ENCODE measurements around the gene GPC5.

DNA sequence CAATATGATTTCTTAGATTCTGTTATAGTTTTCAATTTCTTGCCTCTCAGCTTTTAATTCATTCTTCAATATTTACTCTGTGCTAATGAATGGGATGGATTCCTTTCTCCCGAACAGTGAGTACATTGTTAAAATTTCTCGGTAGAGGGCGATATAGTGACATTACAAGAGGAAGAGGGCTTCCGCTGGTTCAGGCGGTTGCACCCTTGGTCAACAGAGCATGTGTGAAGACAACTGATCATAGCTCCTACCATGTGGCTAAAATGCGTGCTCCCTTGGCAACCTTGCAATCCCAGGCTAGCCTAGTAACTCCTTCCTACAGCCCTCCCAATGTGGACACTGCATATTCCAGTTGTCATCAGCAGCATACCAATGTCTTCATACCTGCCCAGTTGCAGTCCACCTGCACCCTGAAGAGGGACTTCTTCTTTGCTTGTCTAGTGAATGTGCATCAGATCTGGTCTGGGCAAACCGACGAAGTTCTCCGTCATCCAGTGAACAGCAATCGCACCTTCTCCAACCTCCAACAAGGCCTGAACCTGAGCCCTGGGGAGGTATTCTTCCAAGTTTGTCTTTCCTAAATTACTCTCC, 1175.1 kb downstream of the GPC5 start:
- TF ChIP-seq, protein P1, sequence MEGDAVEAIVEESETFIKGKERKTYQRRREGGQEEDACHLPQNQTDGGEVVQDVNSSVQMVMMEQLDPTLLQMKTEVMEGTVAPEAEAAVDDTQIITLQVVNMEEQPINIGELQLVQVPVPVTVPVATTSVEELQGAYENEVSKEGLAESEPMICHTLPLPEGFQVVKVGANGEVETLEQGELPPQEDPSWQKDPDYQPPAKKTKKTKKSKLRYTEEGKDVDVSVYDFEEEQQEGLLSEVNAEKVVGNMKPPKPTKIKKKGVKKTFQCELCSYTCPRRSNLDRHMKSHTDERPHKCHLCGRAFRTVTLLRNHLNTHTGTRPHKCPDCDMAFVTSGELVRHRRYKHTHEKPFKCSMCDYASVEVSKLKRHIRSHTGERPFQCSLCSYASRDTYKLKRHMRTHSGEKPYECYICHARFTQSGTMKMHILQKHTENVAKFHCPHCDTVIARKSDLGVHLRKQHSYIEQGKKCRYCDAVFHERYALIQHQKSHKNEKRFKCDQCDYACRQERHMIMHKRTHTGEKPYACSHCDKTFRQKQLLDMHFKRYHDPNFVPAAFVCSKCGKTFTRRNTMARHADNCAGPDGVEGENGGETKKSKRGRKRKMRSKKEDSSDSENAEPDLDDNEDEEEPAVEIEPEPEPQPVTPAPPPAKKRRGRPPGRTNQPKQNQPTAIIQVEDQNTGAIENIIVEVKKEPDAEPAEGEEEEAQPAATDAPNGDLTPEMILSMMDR (IDR thresholded peaks at IDR 0.05), result no peak
- no peak for TF ChIP-seq POLR2A (IDR thresholded peaks at IDR 0.05)

Measured in uterus (tissue), 2 donors.